ENCODE measurements around the gene ASB9.
"Not testable (repeated sequence)": the region's sequence is repeated elsewhere in the genome, so short reads cannot be mapped to it uniquely, and the experiment has no call there.

Gene ASB9

DNA sequence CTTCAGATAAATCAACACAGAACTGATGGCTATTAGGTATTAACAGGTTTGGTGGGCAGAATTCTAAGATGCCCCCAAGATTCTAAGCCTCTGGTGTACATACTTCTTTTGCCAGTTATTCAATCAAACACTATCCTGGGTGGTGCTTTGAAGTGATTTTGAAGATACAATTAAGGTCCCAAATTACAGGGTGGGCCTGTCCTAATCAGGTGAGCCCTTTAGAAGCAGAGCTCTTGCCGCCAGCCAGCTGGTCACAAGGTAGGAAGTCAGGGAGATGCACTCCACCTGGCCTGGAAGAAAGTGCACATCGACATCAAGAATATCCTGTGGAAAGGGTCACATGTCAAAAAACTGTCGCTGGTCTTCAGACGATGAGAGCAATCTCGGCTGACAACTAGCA lies 29.5 kb downstream of the ASB9 start:
- no peak for DNase-seq

DNA sequence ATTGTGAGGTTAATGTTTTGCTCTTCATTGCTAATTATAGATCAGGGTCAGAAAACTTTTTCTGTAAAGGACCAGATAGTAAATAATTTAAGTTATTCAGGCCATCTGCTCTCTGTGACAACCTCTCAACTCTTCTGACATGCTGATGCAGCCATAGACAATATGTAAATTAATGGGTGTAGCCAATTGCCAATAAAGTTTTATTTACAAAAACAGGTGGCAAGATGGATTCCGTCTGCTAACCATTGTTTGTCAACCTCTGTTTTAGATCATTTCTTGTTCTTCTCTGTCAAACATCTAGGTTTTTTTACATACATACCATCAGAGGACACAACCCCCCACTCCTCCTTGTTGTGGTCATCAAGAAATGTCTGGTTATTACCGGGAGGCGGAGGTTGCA lies 33.7 kb downstream of the ASB9 start:
- DNase-seq, result no peak

DNA sequence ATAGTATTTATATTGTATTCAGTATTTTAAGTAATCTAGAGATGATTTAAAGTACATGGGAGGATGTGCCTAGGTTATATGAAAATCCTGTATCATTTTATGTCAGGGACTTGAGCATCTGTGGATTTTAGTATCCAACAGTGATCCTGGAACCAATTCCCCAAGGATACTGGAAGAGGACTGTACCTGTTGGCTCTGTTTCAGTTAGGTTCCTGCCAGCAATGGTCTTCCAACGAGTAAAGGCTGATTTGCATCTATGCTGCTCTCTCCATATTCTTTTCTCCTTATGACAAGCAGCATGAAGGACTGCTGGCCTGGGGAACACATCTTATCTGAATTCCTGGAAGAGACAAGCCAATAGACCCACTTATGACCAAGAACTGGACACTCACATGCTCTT lies 34.9 kb downstream of the ASB9 start:
- no peak for DNase-seq

DNA sequence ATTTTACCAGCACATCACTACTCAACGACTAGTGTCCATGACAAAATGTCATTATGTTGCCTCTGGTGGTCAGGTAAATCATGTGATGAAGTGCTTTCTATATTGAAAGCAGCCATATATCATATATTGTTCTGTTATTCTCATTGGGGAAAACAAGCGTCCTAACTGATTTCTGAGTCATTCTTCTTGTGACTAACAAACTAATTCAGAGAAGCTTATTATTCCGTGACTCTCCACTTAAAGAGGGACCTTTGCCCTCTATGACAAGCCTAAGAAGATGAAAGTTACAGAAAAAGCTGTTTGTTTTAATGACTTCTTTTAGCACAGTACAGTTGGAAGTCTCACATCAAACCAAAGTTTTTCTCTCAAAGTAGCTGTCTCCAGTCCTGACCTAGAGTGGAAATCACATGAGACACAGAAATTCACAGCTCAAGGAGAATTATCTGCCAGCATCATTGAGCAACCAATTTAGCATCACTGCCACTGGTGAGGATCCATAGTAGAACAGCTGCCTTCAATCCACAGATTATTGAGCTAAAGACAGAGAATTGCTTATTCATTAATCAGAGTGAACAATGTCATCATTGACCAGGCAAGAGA lies 36.4 kb downstream of the ASB9 start:
- DNase-seq, result no peak

DNA sequence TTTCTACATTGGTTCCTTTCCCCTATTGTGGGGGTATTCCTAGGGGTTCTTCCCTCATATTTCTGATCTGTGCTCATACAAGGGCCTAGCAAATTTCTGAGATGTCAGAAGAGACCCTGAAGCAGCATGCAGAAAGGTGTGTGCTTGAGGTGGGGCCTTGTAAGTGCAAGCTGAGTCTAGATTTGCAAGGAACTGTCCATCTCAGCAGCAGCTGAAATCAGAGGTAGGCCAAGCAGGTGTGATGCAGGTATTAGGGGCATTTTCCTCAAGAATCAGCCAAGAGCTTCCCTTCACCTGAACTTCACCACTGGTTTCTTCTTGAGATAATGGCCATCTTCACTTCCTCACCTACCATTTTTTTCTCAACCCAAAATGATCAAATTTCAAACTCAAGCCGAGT lies 45.1 kb downstream of the ASB9 start:
- DNase-seq, result no peak

DNA sequence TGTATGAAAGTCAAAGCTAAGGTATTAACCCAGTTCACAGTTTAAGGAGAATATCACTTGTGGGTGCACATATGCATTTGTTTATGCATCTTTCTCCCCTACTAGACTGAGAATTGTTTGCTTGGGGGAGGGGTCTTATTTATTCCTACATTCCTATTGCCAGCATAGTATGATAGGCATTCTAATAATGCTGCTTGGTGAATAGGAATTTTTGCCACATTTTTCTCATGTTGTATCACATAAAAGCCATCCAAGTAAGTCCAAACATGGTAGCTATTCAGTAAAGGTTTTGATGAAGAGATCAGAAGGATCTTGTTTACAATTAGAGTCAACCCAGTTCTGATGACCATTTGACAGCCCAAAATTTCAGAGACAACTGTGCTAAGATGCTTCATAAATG lies 48.6 kb downstream of the ASB9 start:
- DNase-seq, result no peak

DNA sequence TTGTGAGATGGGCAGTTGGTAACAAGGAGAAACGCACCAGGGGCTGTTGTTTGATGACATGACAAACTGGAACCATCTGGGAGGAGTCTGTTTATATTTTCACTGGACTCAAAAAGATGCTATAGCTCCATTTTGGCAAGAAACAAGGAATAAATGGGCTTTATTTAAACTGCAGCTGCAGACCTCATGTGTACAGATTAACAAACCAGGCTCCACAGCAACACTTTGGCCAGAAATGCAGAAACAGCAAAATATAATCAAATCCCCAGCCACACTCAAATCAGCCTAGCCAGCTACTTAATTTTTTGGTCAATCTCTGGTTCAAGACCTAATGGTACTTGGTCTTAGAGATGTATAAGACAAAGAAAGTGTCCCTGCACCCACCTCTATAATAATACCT lies 52.7 kb downstream of the ASB9 start:
- DNase-seq, result no peak

DNA sequence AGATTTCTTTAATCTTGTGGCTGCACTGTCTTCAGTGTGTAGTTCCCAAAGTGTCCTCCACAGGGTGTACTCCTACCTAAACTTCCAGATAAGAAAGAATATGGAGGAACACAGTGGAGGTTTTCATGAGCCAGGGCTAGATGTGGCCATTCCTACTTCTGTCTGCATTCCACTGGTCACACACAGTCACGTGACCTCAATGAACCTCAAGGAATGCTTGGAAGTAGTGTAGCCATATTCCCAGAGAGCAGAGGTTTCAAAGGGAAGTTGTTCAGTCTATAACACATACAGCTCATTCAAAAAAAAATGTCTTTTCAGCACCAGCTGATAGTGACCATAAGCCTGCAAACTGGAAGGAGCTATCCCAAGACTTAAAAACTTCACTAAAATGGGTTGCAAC lies 53.6 kb downstream of the ASB9 start:
- no peak for DNase-seq

DNA sequence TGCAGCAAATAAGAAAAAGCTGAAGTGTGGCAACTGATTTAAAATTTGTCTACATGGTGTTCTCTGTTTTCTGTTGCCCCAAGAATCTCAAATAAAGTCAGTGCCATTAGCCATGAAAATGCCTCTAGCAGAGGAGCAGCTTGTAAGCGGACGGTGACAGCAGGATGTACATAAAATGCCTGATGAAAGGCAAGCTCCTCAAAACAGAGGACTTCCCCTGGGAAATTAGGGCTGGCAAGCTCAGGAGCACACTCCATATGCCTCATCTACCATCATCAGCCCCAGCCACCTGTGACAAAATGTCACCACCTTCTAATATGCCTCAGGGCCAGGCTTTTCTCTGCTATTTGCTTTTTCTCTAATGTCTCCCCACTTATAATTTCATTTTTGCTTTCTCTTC lies 54.5 kb downstream of the ASB9 start:
- DNase-seq, result peak; percentile 14

DNA sequence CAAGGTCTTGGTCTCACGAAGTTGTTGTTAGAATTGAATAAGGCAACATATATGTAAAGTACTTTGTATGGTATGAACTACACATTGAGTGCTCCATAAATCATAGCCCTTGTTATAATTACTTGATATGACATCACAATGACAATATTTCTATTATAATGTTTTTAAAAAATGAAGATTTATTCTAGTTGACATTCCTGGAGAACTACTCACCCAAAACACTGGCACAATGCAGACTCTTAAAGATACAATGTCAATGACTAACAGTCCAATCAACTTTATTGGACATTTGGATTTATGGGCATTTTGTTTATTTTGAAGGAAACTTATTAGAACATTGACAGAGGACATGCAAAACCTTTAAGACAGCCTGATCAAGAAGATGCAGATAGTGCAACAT lies 55.3 kb downstream of the ASB9 start:
- DNase-seq, result no peak

DNA sequence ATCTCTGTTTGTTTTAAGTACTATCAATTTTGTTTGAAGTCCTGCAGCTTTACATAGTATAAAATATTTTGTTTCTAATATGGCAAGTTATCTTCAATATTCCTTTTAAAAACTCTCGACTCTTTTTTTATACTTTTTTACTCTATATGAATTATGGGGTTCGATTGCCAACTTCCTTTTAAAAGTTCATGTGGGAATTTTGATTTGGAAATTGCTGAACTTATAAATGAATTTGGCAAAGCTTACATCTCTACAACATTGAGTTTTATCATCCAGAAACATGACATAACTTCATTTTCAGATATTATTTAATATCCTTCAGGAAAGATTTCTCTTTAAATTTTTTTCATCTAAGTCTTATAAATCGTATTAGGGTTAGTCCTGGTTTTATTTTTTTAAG lies 60.8 kb downstream of the ASB9 start:
- DNase-seq, result no peak

DNA sequence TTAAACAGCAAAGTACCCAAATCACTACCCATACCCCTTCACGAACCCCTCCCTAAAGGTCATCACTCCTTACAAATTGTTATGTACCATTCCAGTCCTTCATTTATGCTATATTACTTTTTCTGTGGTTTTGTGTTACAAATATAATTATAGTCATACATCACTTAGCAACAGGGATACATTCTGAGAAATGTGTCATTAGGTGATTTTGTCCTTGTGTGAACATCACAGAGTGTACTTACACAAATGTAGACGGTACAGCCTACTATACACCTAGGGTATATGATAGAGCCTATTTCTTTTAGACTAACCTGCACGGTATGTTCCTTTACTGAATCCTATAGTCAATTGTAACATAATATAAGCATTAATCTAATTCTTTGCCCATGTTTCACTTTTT lies 61.9 kb downstream of the ASB9 start:
- no peak for DNase-seq

DNA sequence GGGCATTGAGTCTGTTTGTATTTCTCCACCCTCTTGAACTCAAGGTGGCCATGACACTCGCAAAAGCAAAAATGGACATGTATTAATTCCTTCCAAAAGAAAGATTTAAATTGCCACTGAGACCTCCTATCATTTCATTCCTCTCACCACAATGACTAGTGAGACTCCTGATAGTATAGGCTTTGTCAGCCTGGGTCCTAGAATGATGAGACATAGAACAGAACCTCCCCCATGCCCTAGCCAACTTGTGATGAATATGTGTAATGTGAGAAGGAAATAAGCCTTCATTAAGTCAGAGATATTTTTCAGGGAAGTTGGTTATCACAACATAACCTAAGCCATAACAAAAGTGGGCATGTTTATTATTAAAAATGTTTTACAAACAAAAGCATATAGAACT lies 62.5 kb downstream of the ASB9 start:
- DNase-seq, result no peak

DNA sequence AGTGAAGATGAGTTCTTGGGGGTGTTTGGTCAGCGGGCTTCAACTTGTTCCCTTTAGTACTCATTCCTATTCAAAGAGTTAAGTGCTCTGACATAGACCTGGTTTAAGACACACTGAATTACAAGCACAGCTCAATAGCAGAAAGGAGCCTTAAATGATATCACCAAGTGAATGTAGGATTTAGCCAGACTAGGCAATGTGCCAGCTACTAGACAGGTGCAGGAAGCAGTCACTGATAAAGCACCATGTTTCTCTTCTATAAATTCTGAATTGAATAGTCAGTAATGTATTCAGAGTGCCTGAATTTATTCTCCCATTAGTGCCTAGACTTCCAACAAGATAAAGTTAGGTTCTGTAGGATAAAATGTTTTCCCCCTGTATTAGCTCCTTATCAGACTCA lies 63.6 kb downstream of the ASB9 start:
- DNase-seq, result peak; percentile 1

DNA sequence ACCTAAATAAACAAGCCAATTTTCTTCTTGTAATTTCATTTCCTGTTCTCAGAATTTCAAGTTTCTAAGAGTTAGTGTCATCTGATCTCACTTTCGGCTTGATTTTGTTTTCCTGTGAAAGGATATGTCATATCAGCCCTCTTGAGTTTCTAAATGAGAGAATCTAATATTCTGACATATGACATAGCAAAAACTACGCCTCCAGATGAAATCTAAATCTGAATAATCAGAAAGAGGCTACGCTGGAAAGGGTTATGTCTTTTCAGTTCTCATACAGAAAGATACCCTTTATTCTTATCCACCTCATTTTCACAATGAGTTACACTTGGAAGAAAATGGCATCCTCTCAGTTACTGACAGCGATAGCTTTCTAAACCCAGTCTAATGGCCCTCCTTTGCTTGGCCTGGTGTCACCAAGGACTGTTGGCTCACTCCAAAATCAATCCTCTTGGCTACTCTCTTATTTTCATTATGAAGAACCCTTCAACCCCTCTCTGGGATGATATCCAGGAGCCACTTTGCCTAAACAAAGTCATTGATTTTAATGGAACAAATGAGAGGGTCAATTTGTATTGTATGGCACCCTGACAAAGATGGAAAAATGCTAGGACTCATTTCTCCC lies 65.6 kb downstream of the ASB9 start:
- DNase-seq, result no peak

DNA sequence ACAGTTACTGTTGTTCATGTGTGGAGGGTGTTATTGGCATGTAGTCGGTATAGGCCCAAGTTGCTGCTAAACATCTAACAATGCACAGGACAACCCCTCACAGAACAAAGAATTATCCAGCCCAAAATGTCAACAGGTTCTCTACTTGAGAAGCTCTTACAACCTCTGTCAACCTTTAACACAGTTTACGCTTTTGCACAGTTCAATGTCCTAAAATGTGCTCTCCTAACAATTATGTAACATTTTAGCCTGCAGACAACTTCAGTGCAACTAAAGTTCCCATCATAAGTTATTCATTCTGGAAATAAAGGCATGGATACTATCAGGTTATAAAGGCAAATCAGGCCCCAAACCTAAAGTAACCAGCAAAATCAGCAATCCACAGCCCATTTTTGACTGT lies 66.2 kb downstream of the ASB9 start:
- no peak for DNase-seq

DNA sequence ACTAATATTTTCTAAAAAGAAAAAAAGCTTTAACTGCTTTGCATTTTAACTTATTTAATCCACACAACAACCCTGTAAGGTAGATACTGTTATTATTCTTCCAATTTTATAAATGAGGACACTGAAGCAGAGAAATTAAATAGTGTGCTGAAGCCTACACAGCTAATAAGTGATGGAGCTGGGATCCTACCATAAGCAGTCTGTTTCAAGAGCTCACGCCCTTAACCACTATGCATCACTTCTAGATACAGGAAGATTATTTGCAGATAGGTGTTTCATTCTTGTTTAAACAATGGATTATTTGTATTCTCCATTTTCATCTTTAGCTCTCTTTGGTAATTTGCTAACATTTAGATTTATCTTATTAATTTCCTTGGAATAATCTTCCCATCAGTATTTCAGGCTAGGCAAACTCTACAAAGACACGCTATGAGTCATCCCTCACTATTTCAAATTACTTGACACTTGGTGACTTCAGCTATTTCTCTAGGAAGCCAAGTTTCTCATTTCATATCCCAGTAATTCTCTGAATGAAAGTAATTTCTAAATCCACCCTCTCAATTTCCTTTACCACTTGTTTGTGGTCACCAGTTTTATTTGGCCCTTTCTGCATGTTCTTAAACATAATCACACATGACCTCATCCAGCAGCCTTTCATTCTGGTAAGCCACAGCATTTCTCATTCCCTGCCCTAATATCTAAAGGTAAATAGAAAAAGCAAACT lies 67.3 kb downstream of the ASB9 start:
- DNase-seq, result no peak

DNA sequence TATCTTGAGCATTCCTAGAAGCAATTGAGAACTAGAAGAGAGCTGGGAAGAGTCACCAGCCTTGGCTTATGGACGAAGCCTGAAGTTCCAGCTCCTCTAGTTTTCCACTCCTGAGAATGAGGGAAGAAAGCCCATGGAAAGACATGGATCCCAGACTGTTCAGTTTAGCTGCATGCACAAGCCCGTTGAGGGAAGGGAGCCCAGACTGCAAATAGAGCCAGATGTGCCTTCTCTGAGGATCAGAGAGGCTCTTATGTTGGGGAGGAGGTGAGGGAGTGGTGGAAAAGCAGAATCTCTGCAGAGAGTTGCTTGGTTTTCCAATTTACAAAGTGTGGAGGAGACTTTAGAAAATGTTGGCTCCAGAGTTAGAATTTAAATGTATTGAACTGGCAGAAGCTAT lies 69.0 kb downstream of the ASB9 start:
- DNase-seq, result no peak

DNA sequence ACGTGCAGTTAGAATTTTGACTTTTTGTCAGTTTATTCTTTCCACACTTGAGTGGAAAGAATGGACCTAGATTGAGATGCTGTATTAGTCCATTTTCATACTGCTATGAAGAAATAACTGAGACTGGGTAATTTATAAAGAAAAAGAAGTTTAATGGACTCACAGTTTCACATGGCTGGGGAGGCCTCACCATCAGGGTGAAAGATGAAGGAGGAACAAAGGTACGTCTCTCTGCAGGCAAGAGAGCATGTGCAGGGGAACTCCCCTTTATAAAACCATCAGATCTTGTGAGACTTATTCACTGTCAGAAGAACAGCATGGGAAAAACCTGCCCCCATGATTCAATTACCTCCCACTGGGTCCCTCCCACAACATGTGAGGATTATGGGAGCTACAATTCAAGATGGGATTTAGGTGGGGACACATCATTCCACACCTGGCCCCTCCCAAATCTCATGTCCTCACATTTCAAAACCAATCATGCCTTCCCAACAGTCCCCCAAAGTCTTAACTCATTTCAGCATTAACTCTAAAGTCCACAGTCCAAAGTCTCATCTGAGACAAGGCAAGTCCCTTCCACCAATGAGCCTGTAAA lies 71.2 kb downstream of the ASB9 start:
- not testable (repeated sequence) for DNase-seq

DNA sequence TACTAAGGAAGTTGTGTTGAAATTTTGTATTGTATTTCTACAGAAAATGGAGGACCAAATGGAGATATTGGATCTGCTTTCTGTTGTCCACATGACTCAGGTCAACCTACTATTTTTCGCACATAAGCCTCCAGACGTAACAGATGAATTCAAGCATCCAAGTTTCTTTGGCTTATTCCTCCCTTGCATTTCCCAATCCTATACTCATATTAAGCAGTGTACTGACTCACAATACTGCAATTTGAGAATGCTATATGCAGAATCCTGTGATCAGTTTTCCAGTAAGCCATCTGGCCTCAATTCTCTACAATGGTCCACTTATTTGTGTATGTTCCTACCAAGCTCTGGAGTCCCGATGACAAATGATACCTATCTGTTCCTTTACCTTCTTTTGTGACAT lies 75.7 kb downstream of the ASB9 start:
- DNase-seq, result no peak
